Measurements from ENCODE around the gene INSRR. TPM values are rescaled to one million over a fixed set of nuclear protein-coding genes. Genes with fewer than 3 reads are reported as not detected.

Gene INSRR
- total and polyA plus RNA-seq, 2 of the 8 experiments (the other 6 are each of a cell fraction or from before 2014, with no cell fraction given) = 0.02 TPM; not detected in 1

- Histone ChIP-seq H4K20me1 (replicated peaks in 1 of 2; ENCODE audit: control insufficient read depth in 1 of 2, insufficient read depth in 2 of 2, low read length in 2 of 2) (no peaks in the 10 kb centered on the region), H3K4ac (replicated peaks; ENCODE audit: insufficient read length, low read depth, low read length) (no peak overlapping the region), H4K5ac (ENCODE audit: insufficient read length, low read depth, low read length) (no peak overlapping the region), H4K91ac (replicated peaks; ENCODE audit: insufficient read length, low read length) (no peak overlapping the region), H3K79me2 (ENCODE audit: control insufficient read depth in 1 of 2, insufficient read depth in 2 of 2, low read length in 2 of 2) (no peaks in the 10 kb centered on the region), H3K79me1 (ENCODE audit: low read depth, low read length) (no peaks in the 10 kb centered on the region), H3K4me1 (replicated peaks in 1 of 4; ENCODE audit: control insufficient read depth in 3 of 4, insufficient read depth in 4 of 4, low read length in 3 of 4) (peaks cover 0 to 2% (median under 1%) of the 10 kb centered on the region in 4 experiments; a peak in 2 of 7 replicates), H3K23ac (ENCODE audit: insufficient read length) (no peak overlapping the region), H3K4me2 (ENCODE audit: insufficient read depth in 1 of 2, low read depth in 2 of 2, low read length in 2 of 2) (no peak overlapping the region), H3K27me3 (replicated peaks in 1 of 4; ENCODE audit: control insufficient read depth in 3 of 4, extremely low read depth in 1 of 4, insufficient read depth in 3 of 4, low read length in 3 of 4) (peaks cover 0 to 12% (median 6%) of the 10 kb centered on the region in 4 experiments; a peak in 5 of 7 replicates), H3K14ac (ENCODE audit: insufficient read length) (no peak overlapping the region), H2BK12ac (ENCODE audit: low read depth, low read length) (no peak overlapping the region), H2AK5ac (ENCODE audit: low read depth, low read length) (no peak overlapping the region), H3K9ac (replicated peaks in 1 of 4; ENCODE audit: extremely low read depth in 1 of 4, low read depth in 3 of 4, low read length in 3 of 4) (no peak overlapping the region), H2BK5ac (ENCODE audit: low read depth, low read length) (no peak overlapping the region), H2BK120ac (replicated peaks; ENCODE audit: low read depth, low read length) (no peak overlapping the region), H3K36me3 (ENCODE audit: control insufficient read depth in 2 of 4, insufficient read depth in 4 of 4, low read length in 3 of 4) (no peaks in the 10 kb centered on the region), H3K23me2 (ENCODE audit: low read depth, low read length) (no peaks in the 10 kb centered on the region), H3K18ac (ENCODE audit: extremely low read depth, low read length) (no peak overlapping the region), H3K4me3 (ENCODE audit: extremely low read depth in 1 of 4, insufficient read depth in 2 of 4, low read depth in 3 of 4, low read length in 4 of 4) (no peak overlapping the region), H2AFZ (ENCODE audit: low read length) (no peak overlapping the region), H2BK20ac (ENCODE audit: low read length) (no peak overlapping the region), H4K8ac (ENCODE audit: extremely low read depth, insufficient read depth, low read length) (no peak overlapping the region), H3K27ac (ENCODE audit: low read depth, low read length) (no peak overlapping the region), H3K9me3 (ENCODE audit: insufficient read depth in 2 of 2, low read depth in 1 of 2, low read length in 1 of 2) (no peaks in the 10 kb centered on the region), H2BK15ac (ENCODE audit: low read length) (no peak overlapping the region), H3K56ac (replicated peaks; ENCODE audit: insufficient read length, low read depth, low read length) (no peak overlapping the region)
- 79% methylated on average over 3 of the region's 3 CpGs; no CpG with 5 or more reads in 1 of the 2 experiments for WGBS, 2 experiments (ENCODE audit: extremely low coverage in 1 of 2, insufficient coverage in 1 of 2, insufficient read length in 1 of 2, insufficient replicate concordance in 2 of 2, low coverage in 1 of 2, low lambda C conversion rate in 2 of 2, missing lambda C conversion rate in 1 of 2)
- no peak for DNase-seq (ENCODE audit: low read depth in 1 of 2, low spot score in 2 of 2)
- no peak for FAIRE-seq
- CTCF ChIA-PET (ENCODE audit: partially characterized antibody) = interaction anchor here (1.0 to 22.0 kb wide), 12 partner anchors 10 to 145 kb away, joined by 3 to 556 read pairs (median 8); partner anchors contain the start of genes INSRR, LRRC71, NTRK1 and PEAR1
- POLR2A ChIA-PET (ENCODE audit: partially characterized antibody) = interaction anchor here (1.1 to 1.6 kb wide), 4 partner anchors 10 to 51 kb away, joined by 3 read pairs; no protein-coding TSS in a partner anchor
- TF ChIP-seq CHD1 (IDR thresholded peaks at IDR 0.05; ENCODE audit: low read depth, low read length) = no peak
- TF ChIP-seq CBX5 (IDR thresholded peaks at IDR 0.05; ENCODE audit: low read depth, low read length) = no peak
- no peak for TF ChIP-seq KDM5A (IDR thresholded peaks at IDR 0.05; ENCODE audit: low read length)
- no peak for TF ChIP-seq TEAD4 (IDR thresholded peaks at IDR 0.05; ENCODE audit: low read depth, low read length)
These were observed 24.6 kb downstream of the INSRR start for GRCh38 chr1:156834322-156834721.
